ENCODE results near the gene DCPS.
"Not testable (repeated sequence)": the region's sequence is repeated elsewhere in the genome, so short reads cannot be mapped to it uniquely, and the experiment has no call there.

DCPS gene

GRCh38 chr11:126290887-126291286 lies 13.0 kb upstream of the DCPS start:
- no peak for ATAC-seq

- no peak for ATAC-seq
Observed at GRCh38 chr11:126293726-126294125, 10.1 kb upstream of the DCPS start.

GRCh38 chr11:126297004-126297403 lies 6.9 kb upstream of the DCPS start:
- ATAC-seq: no peak

- no peak for ATAC-seq
Observed at GRCh38 chr11:126304457-126305075, 706 bp downstream of the DCPS start.

GRCh38 chr11:126305699-126306098 lies 1.8 kb downstream of the DCPS start:
- peak; percentile 81 to 85 for ATAC-seq

- ATAC-seq: no peak
Observed at GRCh38 chr11:126307706-126308105, 3.8 kb downstream of the DCPS start.

- no peak for ATAC-seq
Observed at GRCh38 chr11:126308271-126308671, 4.4 kb downstream of the DCPS start.

- ATAC-seq: not testable (repeated sequence)
Observed at GRCh38 chr11:126308771-126309170, 4.9 kb downstream of the DCPS start.

GRCh38 chr11:126310200-126310991 lies 6.5 kb downstream of the DCPS start:
- peak; percentile 29 to 48 for ATAC-seq

- ATAC-seq: no peak
Observed at GRCh38 chr11:126310992-126311310, 7.1 kb downstream of the DCPS start.

- no peak for ATAC-seq
Observed at GRCh38 chr11:126311401-126312291, 7.8 kb downstream of the DCPS start.

- ATAC-seq: no peak
Observed at GRCh38 chr11:126312961-126313360, 9.1 kb downstream of the DCPS start.

- no peak for ATAC-seq
Observed at GRCh38 chr11:126313826-126314225, 10.0 kb downstream of the DCPS start.

- ATAC-seq: no peak
Observed at GRCh38 chr11:126317432-126317755, 13.5 kb downstream of the DCPS start.

- ATAC-seq: peak; percentile 41 to 42
Observed at GRCh38 chr11:126317756-126318573, 14.1 kb downstream of the DCPS start.

- ATAC-seq: peak; percentile 68 to 71
Observed at GRCh38 chr11:126318574-126319373, 14.9 kb downstream of the DCPS start.

GRCh38 chr11:126319374-126319740 lies 15.5 kb downstream of the DCPS start:
- ATAC-seq: no peak

GRCh38 chr11:126322996-126323395 lies 19.1 kb downstream of the DCPS start:
- no peak for ATAC-seq

- ATAC-seq: no peak
Observed at GRCh38 chr11:126327281-126328000, 23.6 kb downstream of the DCPS start.

GRCh38 chr11:126328001-126328390 lies 24.1 kb downstream of the DCPS start:
- ATAC-seq: no peak

- ATAC-seq: no peak
Observed at GRCh38 chr11:126328444-126328843, 24.6 kb downstream of the DCPS start.
